PFSK-1 (cell line): ENCODE measurements around the gene FARS2.

ENCODE experiments used
- FOXP2 ChIP-seq: optimal IDR thresholded peaks from 2 replicates; pipeline ENCODE3; 2011; ENCODE audit warnings: borderline replicate concordance, control low read depth, inconsistent platforms; ENCODE audit not compliant: insufficient read depth; ENCODE audit errors: extremely low read length, extremely low read depth
- POLR2AphosphoS5 ChIP-seq: IDR thresholded peaks from 2 replicates; pipeline ENCODE4 v1.6.1; 2012; ENCODE audit warnings: low read depth, mild to moderate bottlenecking, control low read depth, low read length, moderate library complexity
- SIN3A ChIP-seq: IDR thresholded peaks from 2 replicates; pipeline ENCODE4 v1.6.1; 2012; ENCODE audit warnings: mild to moderate bottlenecking, low read length, moderate library complexity, borderline replicate concordance; ENCODE audit not compliant: insufficient read depth
- TAF1 ChIP-seq: IDR thresholded peaks from 2 replicates; pipeline ENCODE4 v1.6.1; 2012; ENCODE audit warnings: low read length, control low read depth, borderline replicate concordance; ENCODE audit not compliant: insufficient read depth
- TF ChIP-seq, protein P1 (sequence below), 2 experiments: IDR thresholded peaks; 2 replicates each; pipeline versions ENCODE4 v1.6.1 to v1.8.0; 2011 to 2012; ENCODE audit warnings: low read depth in 2 of 2, low read length in 2 of 2, control low read depth in 1 of 2, inconsistent platforms in 1 of 2, mild to moderate bottlenecking in 1 of 2, moderate library complexity in 1 of 2; ENCODE audit not compliant: insufficient read depth in 1 of 2

The FARS2 gene

DNA sequence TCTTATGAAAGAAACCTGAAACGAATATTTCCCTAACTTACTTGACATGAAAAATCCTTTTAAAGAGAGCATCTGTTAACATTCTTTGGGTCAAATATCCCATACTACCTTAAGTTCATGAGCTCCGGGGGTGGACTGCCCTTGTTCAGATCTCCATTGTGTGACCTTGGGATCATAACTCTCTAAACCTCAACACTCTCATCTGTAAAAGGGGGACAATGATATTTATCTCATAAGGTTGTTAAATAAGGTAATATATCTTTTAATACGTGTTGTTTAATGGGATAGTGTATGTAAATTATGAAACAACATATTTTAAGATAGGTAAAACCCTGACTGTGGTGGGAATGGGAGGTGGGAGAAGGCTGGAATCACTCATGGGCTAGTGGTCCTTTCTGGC lies 326.3 kb downstream of the FARS2 start:
- TF ChIP-seq POLR2AphosphoS5 (no peak), FOXP2 (no peak), SIN3A (no peak), TAF1 (no peak)
- TF ChIP-seq, protein P1, sequence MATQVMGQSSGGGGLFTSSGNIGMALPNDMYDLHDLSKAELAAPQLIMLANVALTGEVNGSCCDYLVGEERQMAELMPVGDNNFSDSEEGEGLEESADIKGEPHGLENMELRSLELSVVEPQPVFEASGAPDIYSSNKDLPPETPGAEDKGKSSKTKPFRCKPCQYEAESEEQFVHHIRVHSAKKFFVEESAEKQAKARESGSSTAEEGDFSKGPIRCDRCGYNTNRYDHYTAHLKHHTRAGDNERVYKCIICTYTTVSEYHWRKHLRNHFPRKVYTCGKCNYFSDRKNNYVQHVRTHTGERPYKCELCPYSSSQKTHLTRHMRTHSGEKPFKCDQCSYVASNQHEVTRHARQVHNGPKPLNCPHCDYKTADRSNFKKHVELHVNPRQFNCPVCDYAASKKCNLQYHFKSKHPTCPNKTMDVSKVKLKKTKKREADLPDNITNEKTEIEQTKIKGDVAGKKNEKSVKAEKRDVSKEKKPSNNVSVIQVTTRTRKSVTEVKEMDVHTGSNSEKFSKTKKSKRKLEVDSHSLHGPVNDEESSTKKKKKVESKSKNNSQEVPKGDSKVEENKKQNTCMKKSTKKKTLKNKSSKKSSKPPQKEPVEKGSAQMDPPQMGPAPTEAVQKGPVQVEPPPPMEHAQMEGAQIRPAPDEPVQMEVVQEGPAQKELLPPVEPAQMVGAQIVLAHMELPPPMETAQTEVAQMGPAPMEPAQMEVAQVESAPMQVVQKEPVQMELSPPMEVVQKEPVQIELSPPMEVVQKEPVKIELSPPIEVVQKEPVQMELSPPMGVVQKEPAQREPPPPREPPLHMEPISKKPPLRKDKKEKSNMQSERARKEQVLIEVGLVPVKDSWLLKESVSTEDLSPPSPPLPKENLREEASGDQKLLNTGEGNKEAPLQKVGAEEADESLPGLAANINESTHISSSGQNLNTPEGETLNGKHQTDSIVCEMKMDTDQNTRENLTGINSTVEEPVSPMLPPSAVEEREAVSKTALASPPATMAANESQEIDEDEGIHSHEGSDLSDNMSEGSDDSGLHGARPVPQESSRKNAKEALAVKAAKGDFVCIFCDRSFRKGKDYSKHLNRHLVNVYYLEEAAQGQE (IDR thresholded peaks at IDR 0.05; ENCODE audit: insufficient read depth in 1 of 2, low read depth in 2 of 2, low read length in 2 of 2) = no peak

DNA sequence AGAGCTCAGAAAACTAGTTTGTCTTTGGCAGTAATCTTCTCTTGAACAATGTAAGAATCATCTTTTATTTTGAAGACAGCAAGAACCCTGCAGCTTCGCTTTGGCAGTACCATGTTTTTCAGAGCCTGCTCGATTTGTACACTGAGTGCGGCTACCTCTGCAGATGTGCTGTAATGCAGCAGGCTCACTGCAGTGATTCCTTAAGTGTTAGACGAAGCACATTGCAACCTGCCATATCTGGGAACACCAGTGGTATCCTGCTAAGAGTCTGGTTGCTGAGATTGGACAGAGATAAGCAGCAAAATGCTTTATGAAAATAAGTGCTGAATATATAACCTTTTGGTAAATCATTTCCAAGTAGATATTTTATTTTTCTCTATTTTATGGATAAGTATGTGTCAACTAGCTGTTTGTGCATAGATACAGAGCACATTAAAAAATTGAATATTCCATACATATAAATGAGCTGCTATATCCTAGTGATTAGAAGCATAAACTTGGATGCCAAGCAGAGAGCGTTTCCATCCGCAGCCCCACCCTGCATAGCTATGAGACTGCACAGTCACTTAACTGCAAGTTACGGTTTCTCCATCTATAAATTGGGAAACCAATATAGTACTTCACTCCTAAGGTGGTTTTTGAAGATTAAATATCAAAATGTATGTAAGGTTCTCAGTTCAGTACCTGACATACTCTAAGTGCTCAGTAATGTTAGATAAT lies 328.3 kb downstream of the FARS2 start:
- TF ChIP-seq SIN3A = no peak
- TF ChIP-seq, protein P1 (IDR thresholded peaks at IDR 0.05; ENCODE audit: insufficient read depth in 1 of 2, low read depth in 2 of 2, low read length in 2 of 2) = no peak

DNA sequence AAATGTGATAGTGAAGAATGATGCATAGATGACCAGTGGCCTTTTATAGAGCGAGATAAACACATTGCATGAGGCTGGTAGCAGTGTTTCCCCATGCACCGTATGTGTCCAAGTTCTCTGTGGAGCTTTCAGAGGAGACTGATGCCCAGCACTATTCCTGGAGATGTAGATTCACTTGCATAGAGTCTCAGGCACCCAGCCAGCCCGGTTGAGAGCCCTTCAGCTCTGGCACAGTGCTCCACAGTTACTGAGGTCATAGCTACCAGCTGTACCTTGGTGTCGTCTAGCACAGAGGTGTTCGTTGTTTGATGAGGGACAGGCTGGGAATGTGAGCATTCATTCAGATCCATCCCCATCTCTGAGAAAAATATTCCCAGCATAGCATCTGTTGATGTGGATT lies 328.9 kb downstream of the FARS2 start:
- TF ChIP-seq FOXP2 = no peak
- no peak for TF ChIP-seq TAF1
- TF ChIP-seq, protein P1 (IDR thresholded peaks at IDR 0.05; ENCODE audit: insufficient read depth in 1 of 2, low read depth in 2 of 2, low read length in 2 of 2) = no peak
- TF ChIP-seq SIN3A = no peak
- no peak for TF ChIP-seq POLR2AphosphoS5

DNA sequence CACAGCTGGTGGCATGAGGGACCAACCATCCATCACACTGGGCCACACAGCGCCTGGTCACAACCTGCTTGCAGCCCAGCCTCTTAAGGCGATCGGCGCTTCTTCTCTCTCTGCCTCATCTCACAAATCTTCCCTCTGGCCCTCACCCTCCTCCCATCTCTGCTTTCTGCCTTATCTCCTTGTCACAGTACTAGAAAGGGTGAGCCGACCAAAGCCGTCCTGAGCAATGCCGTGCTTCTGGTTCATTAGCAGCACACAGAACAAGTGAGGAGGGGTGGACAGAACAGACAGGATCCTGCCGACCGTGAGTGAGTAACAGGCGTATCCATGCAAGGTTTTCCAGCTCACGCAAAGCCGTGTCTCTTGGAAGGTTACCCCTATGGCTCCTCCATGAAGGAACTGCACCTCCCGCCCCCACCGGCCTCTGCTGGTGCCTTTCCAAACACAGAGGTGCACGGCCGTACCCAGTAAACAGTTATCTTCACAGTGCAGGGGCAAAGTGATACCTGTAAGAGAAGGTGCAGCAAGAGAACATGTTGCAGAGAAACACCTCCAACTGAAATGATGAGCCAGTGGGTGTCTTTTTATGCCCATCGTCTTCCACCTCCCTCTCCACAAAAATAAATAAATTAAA lies 331.7 kb downstream of the FARS2 start:
- no peak for TF ChIP-seq SIN3A
- no peak for TF ChIP-seq FOXP2
- TF ChIP-seq, protein P1 (IDR thresholded peaks at IDR 0.05; ENCODE audit: insufficient read depth in 1 of 2, low read depth in 2 of 2, low read length in 2 of 2) = no peak
- no peak for TF ChIP-seq TAF1
- no peak for TF ChIP-seq POLR2AphosphoS5

DNA sequence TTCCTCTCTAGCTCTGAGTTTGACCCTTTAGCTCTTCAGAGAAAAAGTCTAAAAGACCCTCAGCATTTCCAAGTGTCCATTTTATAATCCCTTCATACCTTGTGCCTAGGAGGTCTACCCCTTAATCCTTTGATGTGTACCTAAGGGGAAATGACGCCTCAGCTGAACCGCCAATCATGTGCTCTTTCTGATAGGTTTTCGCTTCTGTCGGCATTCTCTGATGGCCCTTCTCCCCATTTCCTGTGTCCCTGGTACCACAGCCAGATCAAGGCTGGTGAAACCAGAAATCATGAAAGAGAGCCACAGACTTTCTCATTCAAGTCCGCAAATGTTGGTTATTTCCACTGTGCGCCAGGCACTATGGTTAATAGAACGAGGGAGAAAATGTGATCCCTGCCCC lies 333.9 kb downstream of the FARS2 start:
- TF ChIP-seq FOXP2 (no peak), TAF1 (no peak), SIN3A (no peak), POLR2AphosphoS5 (no peak)
- TF ChIP-seq, protein P1 (IDR thresholded peaks at IDR 0.05; ENCODE audit: insufficient read depth in 1 of 2, low read depth in 2 of 2, low read length in 2 of 2) = no peak
